Hair follicular keratinocyte (primary cell): Measurements from ENCODE around the gene FSTL4. TPM values are rescaled to one million over a fixed set of nuclear protein-coding genes. Genes with fewer than 3 reads are reported as not detected.

Source experiments
- total RNA-seq: library from RNA; depleted of rRNA; stranded (reverse); fragments of >200 nt; gene quantifications from 2 replicates; pipeline ENCODE4 v1.2.3, GENCODE V29; 2015

The FSTL4 gene
- 0.61 and 2.3 TPM in 2 replicates for total RNA-seq

DNA sequence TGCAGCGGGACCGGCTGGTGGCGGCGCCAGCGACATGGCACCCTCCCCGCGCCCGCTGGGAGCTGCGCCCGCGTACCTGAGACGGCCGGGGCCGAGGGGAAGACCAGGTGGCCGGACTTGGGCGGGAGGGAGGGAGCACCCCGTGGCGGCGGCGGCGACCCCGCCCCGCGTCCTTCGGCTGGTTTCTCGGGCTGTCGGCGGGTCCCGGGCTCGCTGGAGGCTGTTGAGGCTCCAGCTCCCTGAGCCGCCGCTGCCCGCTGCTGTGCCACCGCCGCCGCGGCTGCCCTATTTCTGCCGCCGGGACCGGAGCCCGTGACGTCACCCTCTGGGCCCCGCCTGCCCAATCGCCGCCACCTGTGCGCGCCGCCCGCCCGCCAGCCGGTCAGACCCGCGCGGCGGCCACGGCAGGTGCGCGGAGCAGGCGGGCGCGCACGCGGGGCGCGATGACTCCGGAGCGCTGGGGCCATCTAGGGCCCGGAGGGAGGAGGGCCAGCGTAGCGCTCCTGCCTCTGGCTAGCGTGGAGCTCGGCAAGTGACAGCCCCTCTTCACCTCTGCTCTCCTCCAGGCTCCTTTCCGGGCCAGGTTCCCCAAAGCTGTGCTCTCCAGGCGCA, at the start of gene FSTL4:
Gene FSTL4 (minus strand): TSS at position 293 of the 612 bp plus-strand sequence.

